GM12878 (cell line): ENCODE data around the gene KCTD17. TPM values are rescaled to one million over a fixed set of nuclear protein-coding genes. Genes with fewer than 3 reads are reported as not detected.

Source experiments
- ATAC-seq: fragments of 200-7000 bp; cut with Tn5 transposase; 3 replicates; pipeline ENCODE4 v1.9.1; 2020; ENCODE audit warnings: mild to moderate bottlenecking, moderate library complexity
- BruUV-seq: library from RNA; stranded (reverse); fragments of 400-500 nt; replicated peaks from 2 replicates; lab custom pipeline; 2021; lab: Mats Ljungman, UMichigan
- CTCF ChIA-PET: fragments of 300-600 bp; sonication (Branson Sonifier 250); formaldehyde crosslinking; extraction: SDS; loops from one replicate; lab custom pipeline; 2021; ENCODE audit warnings: inconsistent platforms; lab: Yijun Ruan, JAX
- POLR2A ChIA-PET: fragments of 350-600 bp; formaldehyde crosslinking; extraction: SDS; loops from one replicate; lab custom pipeline; 2021; ENCODE audit warnings: inconsistent platforms; lab: Charles Lee
- RAD21 ChIA-PET: fragments of 300-600 bp; sonication (Branson Sonifier 250); formaldehyde crosslinking; loops from one replicate; lab custom pipeline; 2023; ENCODE audit warnings: antibody characterized with exemption; ENCODE audit not compliant: unreplicated experiment; lab: Charles Lee
- SMC1A ChIA-PET: fragments of 300-600 bp; sonication (Branson Sonifier 250); formaldehyde crosslinking; loops from one replicate; lab custom pipeline; 2023; ENCODE audit not compliant: unreplicated experiment, uncharacterized antibody; lab: Charles Lee
- DNase-seq: peaks from one replicate; pipeline ENCODE4 v3.0.0-alpha.2; 2011; ENCODE audit warnings: low read depth, low spot score
- FAIRE-seq: peaks from 3 replicates; lab custom pipeline; 2011; peaks lifted over from hg19 to GRCh38; lab: Jason Lieb, UNC
- H2AFZ ChIP-seq: 2 replicates; pipeline ENCODE4 v1.6.0; 2011; ENCODE audit warnings: low read depth, low read length, control low read depth; ENCODE audit not compliant: control insufficient read depth
- H3K27ac ChIP-seq: 2 replicates; pipeline ENCODE4 v1.5.1; 2011; ENCODE audit warnings: control low read depth; ENCODE audit not compliant: control insufficient read depth, insufficient read depth
- H3K27me3 ChIP-seq, 2 experiments: replicated peaks in 1 of 2; 2 replicates each; pipeline versions ENCODE4 v1.6.0 to v1.6.1; 2011; ENCODE audit warnings: low read length in 1 of 2; ENCODE audit not compliant: control insufficient read depth in 2 of 2, insufficient read depth in 2 of 2
- H3K36me3 ChIP-seq, 2 experiments: 2 replicates each; pipeline ENCODE4 v1.5.1; 2011; ENCODE audit warnings: low read length in 1 of 2; ENCODE audit not compliant: control insufficient read depth in 2 of 2, insufficient read depth in 2 of 2
- H3K4me1 ChIP-seq: 2 replicates; pipeline ENCODE4 v1.6.1; 2011; ENCODE audit warnings: mild to moderate bottlenecking, low read length, moderate library complexity, mixed read lengths; ENCODE audit not compliant: control insufficient read depth, insufficient read depth
- H3K4me2 ChIP-seq: 2 replicates; pipeline ENCODE4 v1.6.0; 2011; ENCODE audit warnings: control low read depth; ENCODE audit not compliant: control insufficient read depth, insufficient read depth
- H3K4me3 ChIP-seq: fragments of 200-600 bp; sonication (generic); 2 replicates; pipeline ENCODE4 v1.5.1; 2016
- H3K79me2 ChIP-seq: 2 replicates; pipeline ENCODE4 v1.6.0; 2011; ENCODE audit warnings: low read length; ENCODE audit not compliant: control insufficient read depth, insufficient read depth
- H3K9ac ChIP-seq: 2 replicates; pipeline ENCODE4 v1.8.0; 2011; ENCODE audit warnings: low read length, control low read depth, mixed read lengths; ENCODE audit not compliant: control insufficient read depth, insufficient read depth
- H3K9me3 ChIP-seq: replicated peaks from 3 replicates; pipeline ENCODE4 v1.5.1; 2011; ENCODE audit warnings: mild to moderate bottlenecking, low read length; ENCODE audit not compliant: control insufficient read depth, insufficient read depth
- H4K20me1 ChIP-seq: 2 replicates; pipeline ENCODE4 v1.6.0; 2011; ENCODE audit not compliant: control insufficient read depth, insufficient read depth
- BHLHE40 ChIP-seq, 2 experiments: fragments of 450-650 bp in 1 of 2; IDR thresholded peaks; 2 replicates each; pipeline ENCODE4 v1.6.1; 2011 to 2017; ENCODE audit warnings: low read depth in 2 of 2, borderline replicate concordance in 1 of 2, improper control_type of control experiment in 1 of 2, low read length in 1 of 2, mild to moderate bottlenecking in 1 of 2
- E2F4 ChIP-seq: IDR thresholded peaks from 2 replicates; pipeline ENCODE4 v1.6.1; 2012; ENCODE audit warnings: low read depth, low read length, improper control_type of control experiment
- IKZF1 ChIP-seq: fragments of 450-650 bp; conservative IDR thresholded peaks from 2 replicates; pipeline ENCODE4 v1.6.1; 2017; ENCODE audit warnings: antibody characterized with exemption, mild to moderate bottlenecking
- IRF3 ChIP-seq: fragments of 450-650 bp; IDR thresholded peaks from 2 replicates; pipeline ENCODE4 v1.6.1; 2014; ENCODE audit warnings: mild to moderate bottlenecking
- NBN ChIP-seq: fragments of 450-650 bp; IDR thresholded peaks from 2 replicates; pipeline ENCODE4 v1.6.1; 2016
- POLR2A ChIP-seq: IDR thresholded peaks from 2 replicates; pipeline ENCODE4 v1.6.1; 2011; ENCODE audit warnings: low read depth, mild to moderate bottlenecking, low read length
- POU2F2 ChIP-seq: IDR thresholded peaks from 3 replicates; pipeline ENCODE4 v1.6.1; 2011; ENCODE audit warnings: low read depth, mild to moderate bottlenecking, low read length, borderline replicate concordance
- YY1 ChIP-seq: IDR thresholded peaks from 2 replicates; pipeline ENCODE4 v1.6.1; 2011; ENCODE audit warnings: low read depth, mild to moderate bottlenecking, low read length
- ZNF274 ChIP-seq: IDR thresholded peaks from one replicate; pipeline ENCODE4 v1.8.0; 2011; ENCODE audit not compliant: insufficient read length, insufficient read depth
- ZZZ3 ChIP-seq: IDR thresholded peaks from 2 replicates; pipeline ENCODE4 v1.6.1; 2011; ENCODE audit warnings: low read depth; ENCODE audit not compliant: control insufficient read depth, insufficient read length
- WGBS: methylation state at CpG from one replicate; pipeline ENCODE4 v1.1.6; 2016; ENCODE audit warnings: low lambda C conversion rate; ENCODE audit not compliant: insufficient replicate concordance, insufficient coverage; ENCODE audit errors: missing lambda C conversion rate; 5-methylcytosine and 5-hydroxymethylcytosine counted together
- in situ Hi-C: fragments of 300-500 bp; cut with MboI; formaldehyde crosslinking; loops from 9 replicates; pipeline ENCODE4 v1.14.3; 2018; ENCODE audit warnings: mixed read lengths
- intact Hi-C: fragments of 100-400 bp; cut with micrococcal nuclease; formaldehyde crosslinking; loops from one replicate; pipeline ENCODE4 v1.14.2; 2022; ENCODE audit not compliant: unreplicated experiment
- polyA plus RNA-seq, 11 experiments: library from polyadenylated mRNA; depleted of rRNA in 4 of 11; unstranded in 6 of 11; stranded (reverse) in 5 of 11; fragments of >200 nt; fragmentation: Nextera tagmentation in 4 of 11; fragmentation: Illumina TruSeq in 1 of 11; extraction: Ambion mirVana in 4 of 11; extraction: Trizol in 1 of 11; gene quantifications; 1 replicate in 1 of 11; 2 replicates in 10 of 11; pipeline versions ENCODE4 v1.2.1 to v1.2.3, GENCODE V29; 2011 to 2016; ENCODE audit warnings: inconsistent platforms in 2 of 11, missing spikeins in 2 of 11, low read depth in 1 of 11
- total RNA-seq, 4 experiments: library from RNA; depleted of rRNA in 3 of 4; stranded (reverse); fragments of >200 nt in 3 of 4; fragmentation: Illumina TruSeq in 1 of 4; extraction: Trizol in 1 of 4; gene quantifications; 2 replicates each; pipeline versions ENCODE4 v1.2.1 to v1.2.3, GENCODE V29; 2013 to 2021

The KCTD17 gene
- total and polyA plus RNA-seq, 10 of the 15 experiments (the other 5 are each of a cell fraction or from before 2014, with no cell fraction given), result 0.16 to 18.4 (median 10.1) TPM; not detected in 1

- Histone ChIP-seq H3K36me3 (no peaks in the 10 kb centered on the region), H3K79me2 (no peaks in the 10 kb centered on the region), H3K27ac (no peak overlapping the region), H2AFZ (no peak overlapping the region), H4K20me1 (no peaks in the 10 kb centered on the region), H3K4me1 (peaks cover 5% of the 10 kb centered on the region), H3K4me3 (no peak overlapping the region), H3K9ac (no peak overlapping the region), H3K4me2 (no peak overlapping the region), H3K27me3 (peaks cover 3 to 5% of the 10 kb centered on the region in 2 experiments; a peak in 3 of 4 replicates), H3K9me3 (no peaks in the 10 kb centered on the region)
- 78% methylated on average over 8 of the region's 9 CpGs for WGBS
- intact Hi-C loops, result no loop called here
- ATAC-seq, result no peak
- TF ChIP-seq NBN (no peak), YY1 (no peak), ZZZ3 (no peak), IKZF1 (no peak), BHLHE40 (IDR thresholded peaks at IDR 0.05; ENCODE audit: borderline replicate concordance in 1 of 2, low read depth in 2 of 2, low read length in 1 of 2) (no peak), E2F4 (no peak), POU2F2 (no peak), POLR2A (no peak), ZNF274 (no peak), IRF3 (no peak)
- ChIA-PET RAD21 (no interaction called here), SMC1A (interaction anchor here (1.2 kb wide), 1 partner anchor 10 kb away, joined by 3 read pairs; no protein-coding TSS in a partner anchor), POLR2A (no interaction called here), CTCF (no interaction called here)
- in situ Hi-C loops, result no loop called here
- no TSS peak for BruUV-seq
- no peak for DNase-seq
- no peak for FAIRE-seq
Measured at GRCh38 chr22:37065961-37066360, 14.4 kb downstream of the KCTD17 start.
